Endothelial cell of umbilical vein (primary cell): ENCODE measurements around the gene TBC1D5. TPM values are rescaled to one million over a fixed set of nuclear protein-coding genes. Genes with fewer than 3 reads are reported as not detected.

ENCODE experiments used
- BruUV-seq: library from RNA; stranded (reverse); fragments of 400-500 nt; replicated peaks from 2 replicates; lab custom pipeline; 2021; lab: Mats Ljungman, UMichigan
- CTCF ChIA-PET: fragments of 300-600, 350-600 bp; sonication (Branson Sonifier 250); formaldehyde crosslinking; loops from one replicate; lab custom pipeline; 2021; ENCODE audit warnings: antibody characterized with exemption, inconsistent platforms; lab: Charles Lee
- POLR2A ChIA-PET: fragments of 300-600, 350-600 bp; sonication (Branson Sonifier 250); formaldehyde crosslinking; loops from one replicate; lab custom pipeline; 2021; ENCODE audit warnings: antibody characterized with exemption, inconsistent platforms; lab: Charles Lee
- DNase-seq: peaks from one replicate; pipeline ENCODE4 v3.0.0-alpha.2; 2011; ENCODE audit warnings: low read depth, low spot score
- FAIRE-seq: peaks from 2 replicates; lab custom pipeline; 2011; peaks lifted over from hg19 to GRCh38; lab: Jason Lieb, UNC
- H2AFZ ChIP-seq: 2 replicates; pipeline ENCODE4 v1.6.0; 2012; ENCODE audit warnings: low read depth, low read length, control low read depth, inconsistent platforms
- H3K27ac ChIP-seq: 2 replicates; pipeline ENCODE4 v1.5.1; 2011; ENCODE audit warnings: low read depth, mild to moderate bottlenecking, control low read depth, low read length, moderate library complexity; ENCODE audit not compliant: insufficient read depth
- H3K27me3 ChIP-seq, 2 experiments: 2 replicates each; pipeline versions ENCODE4 v1.6.0 to v1.6.1; 2011; ENCODE audit warnings: low read length in 2 of 2, mixed read lengths in 1 of 2; ENCODE audit not compliant: control insufficient read depth in 2 of 2, insufficient read depth in 2 of 2
- H3K36me3 ChIP-seq, 2 experiments: 2 replicates in 1 of 2; 3 replicates in 1 of 2; pipeline ENCODE4 v1.5.1; 2011; ENCODE audit warnings: low read length in 2 of 2, mild to moderate bottlenecking in 1 of 2, moderate library complexity in 1 of 2; ENCODE audit not compliant: control insufficient read depth in 2 of 2, insufficient read depth in 2 of 2; ENCODE audit errors: extremely low read depth in 1 of 2
- H3K4me1 ChIP-seq: 3 replicates; pipeline ENCODE4 v1.5.1; 2011; ENCODE audit warnings: mild to moderate bottlenecking, low read length; ENCODE audit not compliant: control insufficient read depth, insufficient read depth; ENCODE audit errors: extremely low read depth
- H3K4me2 ChIP-seq: 2 replicates; pipeline ENCODE4 v1.6.1; 2011; ENCODE audit warnings: low read length, control low read depth, mixed read lengths; ENCODE audit not compliant: insufficient read depth
- H3K4me3 ChIP-seq, 3 experiments: fragments of 200-600 bp in 1 of 3; sonication (generic), shearing (Covaris generic) in 1 of 3; replicated peaks in 1 of 3; 2 replicates each; pipeline ENCODE4 v1.5.1; 2011 to 2016; ENCODE audit warnings: control low read depth in 3 of 3, low read length in 3 of 3, mild to moderate bottlenecking in 2 of 3, inconsistent platforms in 1 of 3, low read depth in 1 of 3, moderate library complexity in 1 of 3; ENCODE audit not compliant: insufficient read depth in 1 of 3
- H3K79me2 ChIP-seq: 2 replicates; pipeline ENCODE4 v1.6.0; 2012; ENCODE audit warnings: low read length, inconsistent platforms; ENCODE audit not compliant: control insufficient read depth, insufficient read depth
- H3K9ac ChIP-seq: replicated peaks from 2 replicates; pipeline ENCODE3; 2011; ENCODE audit warnings: low read length, control low read depth; ENCODE audit not compliant: insufficient read depth; ENCODE audit errors: extremely low read depth
- H3K9me1 ChIP-seq: replicated peaks from 3 replicates; pipeline ENCODE4 v1.6.0; 2011; ENCODE audit warnings: mild to moderate bottlenecking, low read length; ENCODE audit not compliant: control insufficient read depth, insufficient read depth; ENCODE audit errors: extremely low read depth
- H3K9me3 ChIP-seq: replicated peaks from 2 replicates; pipeline ENCODE4 v1.5.1; 2012; ENCODE audit warnings: low read length, inconsistent platforms; ENCODE audit not compliant: control insufficient read depth, insufficient read depth
- H4K20me1 ChIP-seq: replicated peaks from 2 replicates; pipeline ENCODE3; 2011; ENCODE audit warnings: mild to moderate bottlenecking, low read length; ENCODE audit not compliant: control insufficient read depth, insufficient read depth; ENCODE audit errors: extremely low read depth
- EZH2 ChIP-seq: IDR thresholded peaks from 2 replicates; pipeline ENCODE4 v1.6.1; 2012; ENCODE audit warnings: borderline replicate concordance, low read depth, mild to moderate bottlenecking, moderate library complexity, low read length, inconsistent platforms; ENCODE audit not compliant: severe bottlenecking
- FOS ChIP-seq: IDR thresholded peaks from 2 replicates; pipeline ENCODE4 v1.6.1; 2011; ENCODE audit warnings: mild to moderate bottlenecking, low read length, moderate library complexity, borderline replicate concordance; ENCODE audit not compliant: insufficient read depth
- GATA2 ChIP-seq: IDR thresholded peaks from 2 replicates; pipeline ENCODE4 v1.7.0; 2011; ENCODE audit warnings: low read depth, mild to moderate bottlenecking, moderate library complexity, mixed read lengths, low read length; ENCODE audit not compliant: insufficient read length, insufficient read depth
- JUN ChIP-seq: IDR thresholded peaks from 2 replicates; pipeline ENCODE4 v1.6.1; 2011; ENCODE audit warnings: borderline replicate concordance, low read depth; ENCODE audit not compliant: insufficient read length, insufficient read depth
- MYC ChIP-seq: IDR thresholded peaks from one replicate; pipeline ENCODE4 v1.6.1; 2011; ENCODE audit warnings: mild to moderate bottlenecking, low read depth, low read length
- POLR2A ChIP-seq: IDR thresholded peaks from 2 replicates; pipeline ENCODE4 v1.6.1; 2012; ENCODE audit warnings: low read depth, mild to moderate bottlenecking, control low read depth, low read length
- POLR2AphosphoS5 ChIP-seq: IDR thresholded peaks from 2 replicates; pipeline ENCODE4 v1.6.1; 2012; ENCODE audit warnings: low read depth, mild to moderate bottlenecking, control low read depth, low read length, moderate library complexity; ENCODE audit not compliant: insufficient read depth
- dilution Hi-C: fragments of 300-500 bp; cut with MboI; formaldehyde crosslinking; loops from one replicate; pipeline ENCODE4 v1.15.0; 2019; ENCODE audit warnings: low sequenced_read_pairs; ENCODE audit not compliant: extremely low pct_ligation_motif_present
- intact Hi-C: fragments of 100-400 bp; cut with micrococcal nuclease; formaldehyde crosslinking; loops from one replicate; pipeline ENCODE4 v1.10.0; 2022
- polyA plus RNA-seq, 4 experiments: library from polyadenylated mRNA; depleted of rRNA in 3 of 4; stranded (reverse) in 3 of 4; unstranded in 1 of 4; fragments of >200 nt; gene quantifications; 2 replicates each; pipeline versions ENCODE4 v1.2.1 to v1.2.3, GENCODE V29; 2011 to 2012; ENCODE audit warnings: missing spikeins in 1 of 4
- total RNA-seq: library from RNA; stranded (reverse); gene quantifications from 2 replicates; pipeline ENCODE4 v1.2.3, GENCODE V29; 2021
- TF ChIP-seq, protein P1 (sequence below), 2 donors: IDR thresholded peaks; 1 replicate in 1 of 2; 2 replicates in 1 of 2; pipeline ENCODE4 v1.5.1; 2011; ENCODE audit warnings: low read length in 2 of 2, mild to moderate bottlenecking in 2 of 2, moderate library complexity in 2 of 2, control low read depth in 1 of 2, inconsistent platforms in 1 of 2, low read depth in 1 of 2; ENCODE audit not compliant: insufficient read depth in 1 of 2; ENCODE audit errors: extremely low read depth in 1 of 2
- TF ChIP-seq, protein P2 (sequence below): IDR thresholded peaks from 2 replicates; pipeline ENCODE4 v1.6.1; 2011; ENCODE audit not compliant: insufficient read depth, insufficient read length

The TBC1D5 gene
- total and polyA plus RNA-seq, 2 donors (not counting 3 experiments of a cell fraction or from before 2014, with no cell fraction given) = 17.5 to 44.7 TPM

DNA sequence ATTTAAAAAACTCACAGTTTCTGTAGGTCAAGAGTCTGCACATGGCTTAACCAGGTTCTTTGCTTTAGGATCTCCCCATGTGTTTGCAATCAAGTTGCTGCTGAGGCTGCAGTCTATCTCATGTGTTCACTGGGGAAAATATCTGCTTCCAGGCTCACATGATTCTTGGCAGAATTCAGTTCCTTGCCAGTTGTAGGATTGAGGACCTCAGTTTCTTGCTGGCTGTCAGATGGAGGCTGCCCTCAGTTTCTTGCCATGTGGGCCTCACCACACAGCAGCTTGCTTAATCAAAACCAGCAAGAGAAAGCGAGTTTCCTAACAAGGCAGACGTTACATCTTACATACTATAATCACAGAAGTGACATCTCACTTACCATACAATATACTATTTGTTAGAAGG is 10.0 kb upstream of the TBC1D5 start:
- Histone ChIP-seq H3K36me3 (no peaks in the 10 kb centered on the region), H3K9me1 (no peaks in the 10 kb centered on the region), H3K4me1 (no peaks in the 10 kb centered on the region), H3K27ac (no peak overlapping the region), H4K20me1 (no peaks in the 10 kb centered on the region), H3K4me3 (no peak overlapping the region), H3K9me3 (no peaks in the 10 kb centered on the region), H3K27me3 (peaks cover 3 to 10% of the 10 kb centered on the region in 2 experiments), H3K9ac (no peak overlapping the region), H3K4me2 (no peak overlapping the region), H2AFZ (no peak overlapping the region), H3K79me2 (no peaks in the 10 kb centered on the region)
- dilution Hi-C loops = no loop called here
- no peak for DNase-seq
- no peak for FAIRE-seq
- ChIA-PET CTCF (interaction anchor here (2.1 kb wide), 1 partner anchor 107 kb away, joined by 5 read pairs; no protein-coding TSS in a partner anchor), POLR2A (no interaction called here)
- BruUV-seq = no TSS peak
- TF ChIP-seq FOS (no peak), POLR2AphosphoS5 (no peak), JUN (no peak), POLR2A (no peak), EZH2 (no peak), MYC (no peak), GATA2 (no peak)
- TF ChIP-seq, protein P1, sequence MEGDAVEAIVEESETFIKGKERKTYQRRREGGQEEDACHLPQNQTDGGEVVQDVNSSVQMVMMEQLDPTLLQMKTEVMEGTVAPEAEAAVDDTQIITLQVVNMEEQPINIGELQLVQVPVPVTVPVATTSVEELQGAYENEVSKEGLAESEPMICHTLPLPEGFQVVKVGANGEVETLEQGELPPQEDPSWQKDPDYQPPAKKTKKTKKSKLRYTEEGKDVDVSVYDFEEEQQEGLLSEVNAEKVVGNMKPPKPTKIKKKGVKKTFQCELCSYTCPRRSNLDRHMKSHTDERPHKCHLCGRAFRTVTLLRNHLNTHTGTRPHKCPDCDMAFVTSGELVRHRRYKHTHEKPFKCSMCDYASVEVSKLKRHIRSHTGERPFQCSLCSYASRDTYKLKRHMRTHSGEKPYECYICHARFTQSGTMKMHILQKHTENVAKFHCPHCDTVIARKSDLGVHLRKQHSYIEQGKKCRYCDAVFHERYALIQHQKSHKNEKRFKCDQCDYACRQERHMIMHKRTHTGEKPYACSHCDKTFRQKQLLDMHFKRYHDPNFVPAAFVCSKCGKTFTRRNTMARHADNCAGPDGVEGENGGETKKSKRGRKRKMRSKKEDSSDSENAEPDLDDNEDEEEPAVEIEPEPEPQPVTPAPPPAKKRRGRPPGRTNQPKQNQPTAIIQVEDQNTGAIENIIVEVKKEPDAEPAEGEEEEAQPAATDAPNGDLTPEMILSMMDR (IDR thresholded peaks at IDR 0.05; ENCODE audit: extremely low read depth in 1 of 2, insufficient read depth in 1 of 2, low read depth in 1 of 2, low read length in 2 of 2) = no peak
- TF ChIP-seq, protein P2, sequence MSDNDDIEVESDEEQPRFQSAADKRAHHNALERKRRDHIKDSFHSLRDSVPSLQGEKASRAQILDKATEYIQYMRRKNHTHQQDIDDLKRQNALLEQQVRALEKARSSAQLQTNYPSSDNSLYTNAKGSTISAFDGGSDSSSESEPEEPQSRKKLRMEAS = no peak
- intact Hi-C loops = no loop called here
